ENCODE data around the gene AASDH.

AASDH gene

DNA sequence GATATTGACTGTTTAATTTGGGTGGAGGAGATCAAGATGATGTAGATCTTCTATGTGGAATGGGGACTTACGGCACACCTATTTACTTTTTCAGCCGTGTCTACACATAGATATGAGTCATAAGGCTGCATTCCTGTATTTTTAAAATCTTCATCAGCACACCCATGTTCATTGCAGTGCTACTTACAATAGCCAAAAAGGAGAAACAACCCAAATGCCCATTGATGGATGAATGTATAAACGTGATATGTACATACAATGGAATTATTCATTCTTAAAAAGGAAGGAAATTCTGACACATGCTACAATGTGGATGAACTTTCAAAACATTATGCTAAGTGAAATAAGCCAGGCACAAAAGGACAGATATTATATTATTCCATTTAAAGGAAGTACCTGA lies 98.6 kb downstream of the AASDH start:
- in situ Hi-C loops (cut with MboI; ENCODE audit: low pct_unique_long_range_greater_than_20kb, low sequenced_read_pairs, unreplicated experiment): no loop called here
- no peak for TF ChIP-seq CTCF (IDR thresholded peaks at IDR 0.05; ENCODE audit: extremely low read depth, insufficient read depth, missing control alignments)
- DNase-seq (ENCODE audit: low spot score): no peak

Measured in GM13977 (cell line).